ENCODE data around the gene TNFSF9.

The TNFSF9 gene

DNA sequence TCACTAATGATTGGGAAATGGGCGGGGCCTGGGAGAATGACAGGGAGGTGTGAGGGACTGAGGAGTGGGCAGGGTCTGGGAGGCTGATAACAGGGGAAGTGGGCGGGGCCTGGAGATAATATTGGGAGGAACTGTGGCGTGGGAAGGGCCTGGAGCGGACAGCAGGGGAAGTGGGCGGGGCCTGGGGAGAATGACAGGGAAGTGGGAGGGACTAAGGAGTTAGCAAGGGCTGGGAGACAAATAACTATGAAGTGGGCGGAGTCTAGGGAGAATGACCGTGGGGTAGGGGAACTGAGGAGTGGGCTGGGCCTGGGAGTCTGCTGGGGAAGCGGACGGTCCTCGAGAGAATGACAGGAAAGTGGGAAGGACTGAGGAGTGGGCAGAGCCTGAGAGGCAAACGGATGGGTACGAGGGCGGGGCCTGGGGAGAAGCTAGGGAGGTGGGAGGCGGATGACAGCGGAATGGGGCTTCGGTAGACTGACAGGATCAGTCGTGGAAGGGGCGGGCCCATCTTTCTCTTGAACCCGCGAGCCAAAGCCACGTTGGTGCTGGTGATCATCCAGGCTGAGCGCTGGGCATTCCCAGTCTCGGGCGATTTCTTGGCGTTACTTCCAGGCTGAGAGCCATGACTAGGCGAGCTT, 14.7 kb upstream of the TNFSF9 start (continued):
- TF ChIP-seq, protein P1, sequence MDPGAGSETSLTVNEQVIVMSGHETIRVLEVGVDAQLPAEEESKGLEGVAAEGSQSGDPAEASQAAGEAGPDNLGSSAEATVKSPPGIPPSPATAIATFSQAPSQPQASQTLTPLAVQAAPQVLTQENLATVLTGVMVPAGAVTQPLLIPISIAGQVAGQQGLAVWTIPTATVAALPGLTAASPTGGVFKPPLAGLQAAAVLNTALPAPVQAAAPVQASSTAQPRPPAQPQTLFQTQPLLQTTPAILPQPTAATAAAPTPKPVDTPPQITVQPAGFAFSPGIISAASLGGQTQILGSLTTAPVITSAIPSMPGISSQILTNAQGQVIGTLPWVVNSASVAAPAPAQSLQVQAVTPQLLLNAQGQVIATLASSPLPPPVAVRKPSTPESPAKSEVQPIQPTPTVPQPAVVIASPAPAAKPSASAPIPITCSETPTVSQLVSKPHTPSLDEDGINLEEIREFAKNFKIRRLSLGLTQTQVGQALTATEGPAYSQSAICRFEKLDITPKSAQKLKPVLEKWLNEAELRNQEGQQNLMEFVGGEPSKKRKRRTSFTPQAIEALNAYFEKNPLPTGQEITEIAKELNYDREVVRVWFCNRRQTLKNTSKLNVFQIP (CRISPR knock-in tag; IDR thresholded peaks at IDR 0.05; ENCODE audit: borderline replicate concordance, low read depth), result no peak

DNA sequence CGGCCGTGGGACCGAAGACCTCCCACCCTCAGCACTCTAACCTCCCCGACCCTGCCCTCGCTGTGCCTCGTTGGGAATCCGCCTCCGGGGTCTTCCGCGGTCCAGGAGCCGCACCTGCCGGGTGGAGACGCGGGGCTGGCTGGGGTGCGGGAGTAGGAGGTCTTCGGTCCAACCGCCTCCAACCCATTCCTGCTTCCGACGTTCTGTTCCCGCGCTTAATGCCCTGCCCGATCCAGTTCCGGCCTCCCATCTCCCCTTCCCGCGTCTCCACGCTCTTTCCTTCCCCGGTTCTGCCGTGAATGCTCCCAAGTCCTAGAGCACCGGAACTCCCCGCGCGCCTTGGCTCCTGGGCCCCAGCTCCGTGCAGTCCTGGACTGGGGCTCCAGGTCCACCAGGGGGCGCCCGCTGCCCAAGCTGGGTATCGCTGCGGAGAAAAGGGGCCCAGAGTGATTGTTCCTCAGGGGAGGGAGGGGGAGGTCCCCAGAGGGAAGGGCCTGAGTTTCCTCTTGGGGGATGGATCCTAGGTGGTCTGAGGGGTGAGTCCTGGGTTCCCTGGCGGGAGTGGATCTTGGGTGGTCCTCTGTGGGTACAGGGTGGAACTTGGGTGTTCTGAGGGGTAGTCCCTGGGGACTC, 14.1 kb upstream of the TNFSF9 start:
- ATAC-seq, result peak; percentile 94

DNA sequence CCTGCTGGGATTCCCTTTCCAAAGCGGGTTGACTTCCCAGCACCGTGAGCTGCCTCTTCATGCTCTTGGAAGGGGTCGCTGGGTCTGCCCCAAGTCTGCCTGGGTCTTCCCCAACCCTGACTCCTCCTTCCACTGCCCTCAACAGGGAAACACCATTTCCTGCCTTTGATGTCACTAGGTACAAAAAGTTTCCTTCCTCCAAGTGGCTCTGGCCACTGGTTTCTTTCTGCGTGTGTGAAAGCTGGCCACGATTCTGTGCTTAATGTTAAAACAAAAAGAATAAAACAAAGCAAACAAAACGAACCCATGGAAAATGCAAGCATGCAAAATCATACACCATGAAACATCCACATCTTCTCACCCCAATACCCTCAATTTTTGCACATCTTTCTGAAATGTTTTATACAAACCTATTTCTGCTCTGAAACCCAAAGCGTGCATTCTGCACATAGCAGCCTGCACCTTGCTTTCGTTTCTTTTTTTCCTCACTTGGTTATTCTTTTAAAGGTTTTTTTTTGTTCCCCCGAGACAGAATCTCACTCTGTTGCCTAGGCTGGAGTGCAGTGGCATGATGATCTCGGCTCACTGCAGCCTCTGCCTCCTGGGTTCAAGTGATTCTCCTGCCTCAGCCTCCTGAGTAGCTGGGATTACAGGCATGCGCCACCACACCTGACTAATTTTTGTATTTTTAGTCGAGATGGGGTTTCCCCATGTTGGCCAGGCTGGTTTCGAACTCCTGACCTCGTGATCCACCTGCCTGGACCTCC, 12.5 kb upstream of the TNFSF9 start:
- no peak for TF ChIP-seq ZNF8 (CRISPR knock-in tag; IDR thresholded peaks at IDR 0.05)
- TF ChIP-seq ZNF565 (CRISPR knock-in tag; conservative IDR thresholded peaks at IDR 0.05; ENCODE audit: low read depth), result no peak
- TF ChIP-seq CSDC2 (CRISPR knock-in tag; IDR thresholded peaks at IDR 0.05), result no peak
- TF ChIP-seq, protein P2, sequence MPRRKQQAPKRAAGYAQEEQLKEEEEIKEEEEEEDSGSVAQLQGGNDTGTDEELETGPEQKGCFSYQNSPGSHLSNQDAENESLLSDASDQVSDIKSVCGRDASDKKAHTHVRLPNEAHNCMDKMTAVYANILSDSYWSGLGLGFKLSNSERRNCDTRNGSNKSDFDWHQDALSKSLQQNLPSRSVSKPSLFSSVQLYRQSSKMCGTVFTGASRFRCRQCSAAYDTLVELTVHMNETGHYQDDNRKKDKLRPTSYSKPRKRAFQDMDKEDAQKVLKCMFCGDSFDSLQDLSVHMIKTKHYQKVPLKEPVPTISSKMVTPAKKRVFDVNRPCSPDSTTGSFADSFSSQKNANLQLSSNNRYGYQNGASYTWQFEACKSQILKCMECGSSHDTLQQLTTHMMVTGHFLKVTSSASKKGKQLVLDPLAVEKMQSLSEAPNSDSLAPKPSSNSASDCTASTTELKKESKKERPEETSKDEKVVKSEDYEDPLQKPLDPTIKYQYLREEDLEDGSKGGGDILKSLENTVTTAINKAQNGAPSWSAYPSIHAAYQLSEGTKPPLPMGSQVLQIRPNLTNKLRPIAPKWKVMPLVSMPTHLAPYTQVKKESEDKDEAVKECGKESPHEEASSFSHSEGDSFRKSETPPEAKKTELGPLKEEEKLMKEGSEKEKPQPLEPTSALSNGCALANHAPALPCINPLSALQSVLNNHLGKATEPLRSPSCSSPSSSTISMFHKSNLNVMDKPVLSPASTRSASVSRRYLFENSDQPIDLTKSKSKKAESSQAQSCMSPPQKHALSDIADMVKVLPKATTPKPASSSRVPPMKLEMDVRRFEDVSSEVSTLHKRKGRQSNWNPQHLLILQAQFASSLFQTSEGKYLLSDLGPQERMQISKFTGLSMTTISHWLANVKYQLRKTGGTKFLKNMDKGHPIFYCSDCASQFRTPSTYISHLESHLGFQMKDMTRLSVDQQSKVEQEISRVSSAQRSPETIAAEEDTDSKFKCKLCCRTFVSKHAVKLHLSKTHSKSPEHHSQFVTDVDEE (CRISPR knock-in tag; IDR thresholded peaks at IDR 0.05), result no peak
- TF ChIP-seq OSR1 (CRISPR knock-in tag; IDR thresholded peaks at IDR 0.05), result no peak
- no peak for TF ChIP-seq TCF4 (CRISPR knock-in tag; IDR thresholded peaks at IDR 0.05; ENCODE audit: borderline replicate concordance)
- TF ChIP-seq GLIS3 (CRISPR knock-in tag; IDR thresholded peaks at IDR 0.05), result no peak
- TF ChIP-seq ZNF70 (CRISPR knock-in tag; IDR thresholded peaks at IDR 0.05), result no peak
- TF ChIP-seq ZFP30 (CRISPR knock-in tag; IDR thresholded peaks at IDR 0.05), result no peak
- TF ChIP-seq, protein P3, sequence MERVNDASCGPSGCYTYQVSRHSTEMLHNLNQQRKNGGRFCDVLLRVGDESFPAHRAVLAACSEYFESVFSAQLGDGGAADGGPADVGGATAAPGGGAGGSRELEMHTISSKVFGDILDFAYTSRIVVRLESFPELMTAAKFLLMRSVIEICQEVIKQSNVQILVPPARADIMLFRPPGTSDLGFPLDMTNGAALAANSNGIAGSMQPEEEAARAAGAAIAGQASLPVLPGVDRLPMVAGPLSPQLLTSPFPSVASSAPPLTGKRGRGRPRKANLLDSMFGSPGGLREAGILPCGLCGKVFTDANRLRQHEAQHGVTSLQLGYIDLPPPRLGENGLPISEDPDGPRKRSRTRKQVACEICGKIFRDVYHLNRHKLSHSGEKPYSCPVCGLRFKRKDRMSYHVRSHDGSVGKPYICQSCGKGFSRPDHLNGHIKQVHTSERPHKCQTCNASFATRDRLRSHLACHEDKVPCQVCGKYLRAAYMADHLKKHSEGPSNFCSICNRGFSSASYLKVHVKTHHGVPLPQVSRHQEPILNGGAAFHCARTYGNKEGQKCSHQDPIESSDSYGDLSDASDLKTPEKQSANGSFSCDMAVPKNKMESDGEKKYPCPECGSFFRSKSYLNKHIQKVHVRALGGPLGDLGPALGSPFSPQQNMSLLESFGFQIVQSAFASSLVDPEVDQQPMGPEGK (CRISPR knock-in tag; IDR thresholded peaks at IDR 0.05; ENCODE audit: borderline replicate concordance), result no peak
- no peak for TF ChIP-seq SNAI2 (CRISPR knock-in tag; IDR thresholded peaks at IDR 0.05)
- no peak for ATAC-seq

More for the DNA sequence above, 14.1 kb upstream of the TNFSF9 start:
- TF ChIP-seq, protein P4, sequence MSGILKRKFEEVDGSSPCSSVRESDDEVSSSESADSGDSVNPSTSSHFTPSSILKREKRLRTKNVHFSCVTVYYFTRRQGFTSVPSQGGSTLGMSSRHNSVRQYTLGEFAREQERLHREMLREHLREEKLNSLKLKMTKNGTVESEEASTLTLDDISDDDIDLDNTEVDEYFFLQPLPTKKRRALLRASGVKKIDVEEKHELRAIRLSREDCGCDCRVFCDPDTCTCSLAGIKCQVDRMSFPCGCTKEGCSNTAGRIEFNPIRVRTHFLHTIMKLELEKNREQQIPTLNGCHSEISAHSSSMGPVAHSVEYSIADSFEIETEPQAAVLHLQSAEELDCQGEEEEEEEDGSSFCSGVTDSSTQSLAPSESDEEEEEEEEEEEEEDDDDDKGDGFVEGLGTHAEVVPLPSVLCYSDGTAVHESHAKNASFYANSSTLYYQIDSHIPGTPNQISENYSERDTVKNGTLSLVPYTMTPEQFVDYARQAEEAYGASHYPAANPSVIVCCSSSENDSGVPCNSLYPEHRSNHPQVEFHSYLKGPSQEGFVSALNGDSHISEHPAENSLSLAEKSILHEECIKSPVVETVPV (CRISPR knock-in tag; IDR thresholded peaks at IDR 0.05), result no peak
- TF ChIP-seq, protein P3 (CRISPR knock-in tag; IDR thresholded peaks at IDR 0.05; ENCODE audit: borderline replicate concordance), result no peak
- no peak for TF ChIP-seq ESRRG (CRISPR knock-in tag; IDR thresholded peaks at IDR 0.05)

DNA sequence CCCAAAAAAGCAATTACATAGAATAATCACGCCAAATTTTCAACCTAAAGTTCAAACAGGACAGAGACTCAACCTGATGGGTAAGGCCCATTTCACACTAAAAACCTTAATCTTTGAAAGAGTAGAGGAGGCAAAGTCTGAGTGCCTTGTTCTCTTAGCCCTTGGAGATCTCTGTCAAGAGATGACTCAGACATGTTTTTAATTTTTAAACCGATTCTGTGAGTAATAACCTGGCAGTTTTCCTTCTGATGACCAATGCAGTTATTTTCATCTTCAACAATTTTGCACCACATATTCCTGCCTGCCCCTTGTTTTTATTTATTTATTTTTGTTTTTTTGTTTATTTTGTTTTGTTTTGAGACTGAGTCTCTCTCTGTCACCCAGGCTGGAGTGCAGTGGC, 11.5 kb upstream of the TNFSF9 start:
- no peak; the same call in 2 of the 3 replicates for ATAC-seq
- TF ChIP-seq ZC3H10 (CRISPR knock-in tag; IDR thresholded peaks at IDR 0.05) (no peak), GLIS3 (CRISPR knock-in tag; IDR thresholded peaks at IDR 0.05) (no peak), BACH2 (CRISPR knock-in tag; IDR thresholded peaks at IDR 0.05; ENCODE audit: borderline replicate concordance) (no peak), SNAI2 (CRISPR knock-in tag; IDR thresholded peaks at IDR 0.05) (no peak), ZNF565 (CRISPR knock-in tag; conservative IDR thresholded peaks at IDR 0.05; ENCODE audit: low read depth) (no peak), ISL1 (CRISPR knock-in tag; IDR thresholded peaks at IDR 0.05) (no peak), ZFP3 (CRISPR knock-in tag; IDR thresholded peaks at IDR 0.05) (no peak), OSR1 (CRISPR knock-in tag; IDR thresholded peaks at IDR 0.05) (no peak), PPARA (CRISPR knock-in tag; IDR thresholded peaks at IDR 0.05; ENCODE audit: borderline replicate concordance) (no peak)
- TF ChIP-seq, protein P4 (CRISPR knock-in tag; IDR thresholded peaks at IDR 0.05), result no peak
